Naive B cell (primary cell): ENCODE data around the gene FASTK. TPM values are rescaled to one million over a fixed set of nuclear protein-coding genes. Genes with fewer than 3 reads are reported as not detected.

Source experiments
- ATAC-seq, 2 donors: fragments of 150-1000 bp; cut with Tn5 transposase; 2 replicates each; pipeline ENCODE4 v1.10.0; 2021; ENCODE audit warnings: low read depth in 2 of 2, mild to moderate bottlenecking in 2 of 2, moderate library complexity in 2 of 2
- DNase-seq: peaks from one replicate; pipeline ENCODE4 v3.0.0; 2022
- H3K27ac Mint-ChIP-seq, 6 donors: one replicate each; pipeline ENCODE4 v1.8.0; 2020 to 2022; ENCODE audit warnings: mild to moderate bottlenecking in 6 of 6, mixed read lengths in 6 of 6, moderate library complexity in 5 of 6, inconsistent platforms in 2 of 6
- H3K27me3 Mint-ChIP-seq, 3 donors: one replicate each; pipeline ENCODE4 v1.8.0; 2021 to 2022; ENCODE audit warnings: mixed read lengths in 3 of 3, mild to moderate bottlenecking in 1 of 3
- H3K36me3 Mint-ChIP-seq, 2 donors: one replicate each; pipeline ENCODE4 v1.8.0; 2020 to 2022; ENCODE audit warnings: mixed read lengths in 2 of 2, inconsistent platforms in 1 of 2, mild to moderate bottlenecking in 1 of 2
- H3K4me1 Mint-ChIP-seq, 3 donors: one replicate each; pipeline ENCODE4 v1.8.0; 2020 to 2022; ENCODE audit warnings: mixed read lengths in 3 of 3, inconsistent platforms in 1 of 3, mild to moderate bottlenecking in 1 of 3, moderate library complexity in 1 of 3
- H3K4me3 Mint-ChIP-seq, 8 donors: one replicate each; pipeline ENCODE4 v1.8.0; 2020 to 2022; ENCODE audit warnings: mild to moderate bottlenecking in 8 of 8, mixed read lengths in 8 of 8, moderate library complexity in 8 of 8, inconsistent platforms in 2 of 8
- H3K9me3 Mint-ChIP-seq, 7 donors: one replicate each; pipeline ENCODE4 v1.8.0; 2020 to 2022; ENCODE audit warnings: mixed read lengths in 7 of 7, mild to moderate bottlenecking in 5 of 7, inconsistent platforms in 2 of 7, moderate library complexity in 1 of 7
- polyA plus RNA-seq, 6 donors: library from polyadenylated mRNA; unstranded; fragments of 300-500 nt; fragmentation: Illumina TruSeq; gene quantifications; one replicate each; pipeline ENCODE4 v1.2.3, GENCODE V29; 2021; ENCODE audit warnings: low read depth in 6 of 6

The FASTK gene
- polyA plus RNA-seq, 6 donors from 2014 or later = 31.6 to 52.0 (median 38.1) TPM

DNA sequence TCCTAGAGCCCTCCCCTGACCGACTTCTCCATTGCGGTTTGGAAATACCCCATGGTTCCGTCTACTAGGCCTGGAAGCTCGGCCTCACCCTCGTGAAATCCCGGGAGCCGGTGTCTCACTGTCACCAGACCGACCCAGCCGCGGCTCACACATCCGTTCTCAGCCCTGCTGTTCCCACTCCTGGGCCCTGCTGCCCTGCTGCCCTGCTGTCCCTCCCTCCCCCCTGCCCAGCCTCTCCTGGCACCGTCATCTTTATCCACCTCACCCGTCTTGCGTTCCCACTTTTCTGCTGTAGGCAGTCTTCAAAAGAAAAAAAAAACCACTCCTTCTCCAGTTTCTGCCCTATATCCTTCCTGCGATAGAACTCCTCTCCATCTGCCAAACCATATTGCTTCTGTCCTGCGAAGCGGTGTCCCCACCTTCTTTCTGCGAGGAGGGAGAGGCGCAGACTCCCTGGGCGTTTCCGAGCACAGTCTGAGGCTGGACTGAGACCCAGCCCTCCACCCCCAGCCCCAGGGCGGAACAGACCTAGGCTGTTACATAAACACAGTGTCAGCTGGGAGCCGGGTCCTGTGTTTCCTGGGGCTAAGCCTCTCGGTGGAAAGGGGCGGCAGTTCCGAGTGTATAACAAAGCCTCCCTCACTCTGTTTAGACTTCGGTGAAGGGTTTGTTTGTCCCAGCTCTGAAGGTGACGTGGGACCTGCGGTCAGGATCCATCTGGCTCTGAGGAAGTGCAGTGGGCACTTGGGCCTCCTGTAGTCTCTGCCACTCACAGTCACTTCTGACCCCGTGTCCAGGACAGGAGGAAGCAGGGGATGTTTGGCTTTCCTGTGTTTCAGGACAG is 8.5 kb upstream of the FASTK start:
- ATAC-seq (peak; percentile 22 to 31), DNase-seq (no peak)
- H3K9me3 Mint-ChIP-seq = peaks cover 0 to 2% (median 0%) of the 10 kb centered on the region in 7 donors

GRCh38 chr7:151088019-151088855 is 7.6 kb upstream of the FASTK start:
- peak overlapping the region; percentile 16 to 87 (median 70) for H3K4me3 Mint-ChIP-seq
- ATAC-seq (no peak), DNase-seq (no peak)
- peaks cover 28 to 33% (median 31%) of the 10 kb centered on the region in 3 donors for H3K4me1 Mint-ChIP-seq
- peaks cover 0 to 6% of the 10 kb centered on the region in 2 donors for H3K36me3 Mint-ChIP-seq
- peaks cover 0 to 2% (median 0%) of the 10 kb centered on the region in 7 donors for H3K9me3 Mint-ChIP-seq
- H3K27ac Mint-ChIP-seq = peak overlapping the region in 4 of 6 donors; percentile 38 to 94 (median 74)
- peaks cover 36 to 64% (median 44%) of the 10 kb centered on the region in 3 donors for H3K27me3 Mint-ChIP-seq

More for the DNA sequence above, 8.5 kb upstream of the FASTK start:
- peak overlapping the region; percentile 52 to 83 (median 70) for H3K4me3 Mint-ChIP-seq
- peaks cover 36 to 64% (median 44%) of the 10 kb centered on the region in 3 donors for H3K27me3 Mint-ChIP-seq
- peaks cover 28 to 33% (median 31%) of the 10 kb centered on the region in 3 donors for H3K4me1 Mint-ChIP-seq
- peak overlapping the region; percentile 38 to 94 (median 70) for H3K27ac Mint-ChIP-seq
- peaks cover 0 to 6% of the 10 kb centered on the region in 2 donors for H3K36me3 Mint-ChIP-seq

DNA sequence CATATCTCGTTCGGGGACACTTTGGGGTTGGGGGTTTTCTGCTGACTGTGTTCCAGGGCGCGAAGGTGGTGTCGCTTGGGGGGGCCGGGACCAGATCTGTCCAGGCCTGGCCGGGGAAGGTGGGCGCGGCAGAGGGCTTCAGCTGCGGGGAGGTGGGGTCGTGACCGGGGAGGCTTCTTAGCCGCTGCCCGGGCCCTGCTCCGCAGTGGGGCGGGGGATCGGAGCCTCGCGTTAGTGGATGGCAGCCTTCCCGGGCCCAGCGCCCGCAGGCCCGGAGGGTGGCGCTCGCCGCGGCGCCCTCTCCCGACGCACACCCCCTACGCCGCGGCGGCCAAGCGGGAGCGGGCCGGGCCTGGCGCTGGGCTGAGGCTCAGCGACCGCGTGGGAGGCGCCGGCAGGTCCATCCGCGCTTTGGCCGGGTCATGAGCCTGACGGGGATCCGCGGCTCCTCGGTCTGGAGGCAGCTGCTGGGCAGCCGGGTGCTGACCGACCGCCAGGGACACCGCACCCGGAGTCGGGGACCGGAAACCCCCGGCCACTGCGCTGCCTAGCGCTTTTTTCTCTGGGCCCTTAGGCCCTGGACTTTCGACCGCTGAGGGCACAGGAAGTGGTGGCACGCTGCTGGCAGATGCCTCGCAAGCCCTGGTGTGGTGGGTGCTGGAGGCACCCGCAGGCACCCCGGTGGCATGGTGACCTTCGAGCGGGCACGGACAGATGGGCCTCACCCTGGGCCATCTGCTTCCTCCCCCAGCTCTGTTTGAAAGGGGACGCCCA is 6.8 kb upstream of the FASTK start:
- Mint-ChIP-seq H3K36me3 (peaks cover 0 to 6% of the 10 kb centered on the region in 2 donors), H3K9me3 (peaks cover 0 to 2% (median 0%) of the 10 kb centered on the region in 7 donors), H3K4me1 (peaks cover 35 to 38% (median 38%) of the 10 kb centered on the region in 3 donors), H3K27ac (peak overlapping the region; percentile 9 to 89 (median 78)), H3K27me3 (peaks cover 36 to 57% (median 44%) of the 10 kb centered on the region in 3 donors), H3K4me3 (peak overlapping the region; percentile 80 to 93 (median 87))
- ATAC-seq (peak; percentile 9 to 12), DNase-seq (peak; percentile 29)

DNA sequence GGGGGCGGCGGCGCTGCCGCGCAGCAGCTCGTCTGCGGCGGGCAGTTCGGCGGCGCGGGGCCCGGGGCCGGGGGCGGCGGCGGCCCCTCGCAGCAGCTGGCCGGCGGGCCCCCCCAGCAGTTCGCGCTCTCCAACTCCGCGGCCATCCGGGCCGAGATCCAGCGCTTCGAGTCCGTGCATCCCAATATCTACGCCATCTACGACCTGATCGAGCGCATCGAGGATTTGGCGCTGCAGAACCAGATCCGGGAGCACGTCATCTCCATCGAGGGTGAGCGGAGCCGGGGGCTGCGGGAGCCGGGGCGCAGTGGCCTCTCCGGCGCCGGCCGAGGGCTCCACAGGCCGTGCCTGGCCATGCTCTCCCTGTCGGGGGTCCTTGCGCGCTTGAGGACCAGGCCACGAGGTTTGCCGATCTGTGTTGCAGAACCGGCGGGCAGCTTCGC is 6.2 kb upstream of the FASTK start:
- Mint-ChIP-seq H3K27me3 (peaks cover 34 to 51% (median 44%) of the 10 kb centered on the region in 3 donors), H3K4me3 (peak overlapping the region; percentile 79 to 93 (median 87)), H3K27ac (peak overlapping the region; percentile 9 to 90 (median 80)), H3K9me3 (peaks cover 0 to 2% (median 0%) of the 10 kb centered on the region in 7 donors), H3K36me3 (peaks cover 0 to 6% of the 10 kb centered on the region in 2 donors), H3K4me1 (peaks cover 35 to 41% (median 38%) of the 10 kb centered on the region in 3 donors)
- DNase-seq = no peak
- ATAC-seq = no peak

DNA sequence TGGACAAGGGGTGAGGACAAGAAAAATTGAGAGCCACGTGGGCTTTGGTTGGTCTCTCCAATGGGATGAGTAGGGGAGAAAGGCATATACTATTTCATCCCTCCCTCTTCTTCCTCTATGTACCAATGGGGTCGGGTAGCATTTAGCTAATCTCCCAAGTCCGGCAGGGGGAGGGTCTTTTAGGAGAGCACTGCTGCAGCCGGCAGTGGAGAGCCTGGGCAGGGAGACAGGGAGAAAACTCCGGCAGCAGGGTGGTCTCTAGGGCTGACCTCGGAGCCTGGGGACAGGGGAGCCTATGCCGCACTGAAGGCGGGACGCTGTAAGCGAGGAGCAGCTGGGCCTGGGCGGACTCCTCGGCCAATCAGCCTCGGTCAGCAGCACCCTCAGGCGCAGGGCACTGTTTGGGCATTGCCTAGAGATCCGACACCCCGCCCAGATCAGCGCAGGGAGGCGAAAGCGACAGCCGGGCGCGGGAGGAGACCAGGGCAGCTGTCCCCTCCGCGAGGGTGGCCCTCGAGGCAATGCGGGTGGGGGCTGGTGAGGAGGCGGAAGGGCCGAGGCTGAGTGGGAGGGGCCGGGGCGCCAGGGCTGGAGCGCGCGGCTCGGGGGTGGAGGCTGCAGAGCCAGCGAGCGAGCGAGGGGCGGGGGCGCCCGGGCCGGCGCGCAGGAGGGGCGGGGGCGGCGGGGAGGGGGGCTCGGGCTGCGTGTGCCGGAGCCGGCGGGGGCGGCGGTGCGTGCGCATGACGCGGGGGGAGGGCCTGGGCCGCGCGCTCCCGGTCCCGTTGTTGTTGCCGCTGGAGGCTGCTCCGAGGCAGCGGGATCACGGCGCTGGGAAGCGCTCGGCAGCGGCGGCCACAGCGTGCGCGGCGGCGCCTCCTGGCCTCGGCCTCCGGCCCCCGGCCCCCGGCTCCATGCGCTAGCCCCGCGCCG is 5.3 kb upstream of the FASTK start, which contains the start of gene AGAP3:
Gene AGAP3 (plus strand): TSS at position 785 of the 930 bp plus-strand sequence. CDS start 267 bp downstream, outside the sequence.
- ATAC-seq (no peak), DNase-seq (no peak)
- Mint-ChIP-seq H3K9me3 (peaks cover 0 to 2% (median 0%) of the 10 kb centered on the region in 7 donors), H3K27ac (peak within 1 kb of the TSS; percentile 90 to 99 (median 96)), H3K36me3 (peaks cover 0 to 6% of the 10 kb centered on the region in 2 donors), H3K4me1 (peaks cover 35 to 44% (median 38%) of the 10 kb centered on the region in 3 donors), H3K4me3 (peak within 1 kb of the TSS; percentile 86 to 95 (median 92)), H3K27me3 (peaks cover 29 to 42% (median 36%) of the 10 kb centered on the region in 3 donors)

- peak overlapping the region; percentile 27 to 99 (median 96) for H3K27ac Mint-ChIP-seq
- peaks cover 0 to 2% (median 0%) of the 10 kb centered on the region in 7 donors for H3K9me3 Mint-ChIP-seq
- ATAC-seq = no peak
- peak overlapping the region; percentile 84 to 95 (median 91) for H3K4me3 Mint-ChIP-seq
- H3K36me3 Mint-ChIP-seq = peaks cover 0 to 6% of the 10 kb centered on the region in 2 donors
- H3K27me3 Mint-ChIP-seq = peaks cover 29 to 37% (median 36%) of the 10 kb centered on the region in 3 donors
- no peak for DNase-seq
- H3K4me1 Mint-ChIP-seq = peaks cover 35 to 44% (median 38%) of the 10 kb centered on the region in 3 donors
Measured at GRCh38 chr7:151085329-151085690, 4.7 kb upstream of the FASTK start.

DNA sequence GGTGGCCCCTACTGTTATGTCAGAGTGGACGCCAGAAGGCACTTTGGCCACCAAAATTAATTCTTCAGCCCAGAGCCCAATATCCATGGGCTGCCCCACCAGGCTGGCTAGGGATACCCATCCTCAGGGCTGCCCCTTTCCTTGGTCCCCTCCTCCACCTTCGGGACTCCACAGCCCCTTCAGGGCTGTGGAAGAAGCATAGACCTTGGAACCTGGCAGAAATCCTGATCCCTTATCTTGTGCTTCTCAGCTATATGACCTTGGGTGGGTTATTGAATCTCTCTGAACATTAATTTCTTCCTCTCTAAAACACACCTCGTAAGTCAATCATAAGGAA is 3.2 kb upstream of the FASTK start:
- Mint-ChIP-seq H3K4me3 (peak overlapping the region; percentile 77 to 97 (median 92)), H3K4me1 (peaks cover 41 to 43% (median 43%) of the 10 kb centered on the region in 3 donors), H3K27me3 (peaks cover 18 to 22% (median 22%) of the 10 kb centered on the region in 3 donors), H3K27ac (peak overlapping the region; percentile 94 to 99 (median 96)), H3K36me3 (peaks cover 0 to 6% of the 10 kb centered on the region in 2 donors), H3K9me3 (peaks cover 0 to 2% (median 0%) of the 10 kb centered on the region in 7 donors)
- ATAC-seq = no peak
- peak; percentile 47 for DNase-seq

DNA sequence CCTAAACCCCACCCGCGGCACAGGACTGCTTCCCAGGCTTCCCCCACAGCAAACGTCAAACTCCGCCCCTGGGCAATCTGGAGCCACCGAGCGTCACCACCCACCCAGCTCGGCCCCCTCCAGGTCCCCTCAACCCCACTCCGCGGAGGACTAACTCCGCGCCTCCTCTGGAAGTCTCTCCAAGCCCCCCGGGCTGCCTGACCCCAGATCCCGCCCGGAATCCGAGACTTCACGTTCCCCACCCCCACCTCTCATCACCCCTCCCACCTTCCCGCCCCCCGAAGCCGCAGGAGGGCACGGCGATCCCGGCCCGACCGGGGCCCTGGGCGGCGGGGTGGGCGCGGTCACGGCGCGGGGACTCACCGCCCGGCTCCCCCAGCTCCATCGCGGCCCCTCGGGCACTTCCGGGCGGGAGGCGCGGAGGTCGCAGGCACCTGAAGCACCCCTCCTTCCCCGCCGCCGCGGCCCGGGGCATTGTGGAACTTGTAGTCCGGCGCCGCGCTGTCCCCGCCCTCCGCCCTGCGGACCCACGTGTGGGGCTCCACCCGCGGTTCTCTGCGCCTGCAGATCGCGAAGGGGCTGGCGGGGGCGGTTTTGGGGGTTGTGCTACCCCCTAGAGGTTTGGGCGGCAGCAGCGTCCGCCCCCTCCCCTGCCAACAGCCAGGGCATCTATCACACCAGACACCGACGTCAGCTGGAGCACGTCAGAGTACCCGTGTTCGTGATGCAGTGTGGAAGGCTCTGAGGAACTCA is 2.6 kb upstream of the FASTK start, which contains the start of gene TMUB1:
Gene TMUB1 (minus strand): TSS at position 423 of the 753 bp plus-strand sequence. CDS start 930 bp downstream, outside the sequence.
- Mint-ChIP-seq H3K4me3 (peak within 1 kb of the TSS; percentile 85 to 97 (median 94)), H3K36me3 (peaks cover 0 to 6% of the 10 kb centered on the region in 2 donors), H3K4me1 (peaks cover 39 to 46% (median 44%) of the 10 kb centered on the region in 3 donors), H3K9me3 (peaks cover 0 to 2% (median 0%) of the 10 kb centered on the region in 7 donors), H3K27me3 (peaks cover 16 to 21% (median 19%) of the 10 kb centered on the region in 3 donors), H3K27ac (peak within 1 kb of the TSS; percentile 97 to 99 (median 98))
- peak; percentile 64 to 66 for ATAC-seq
- DNase-seq = peak; percentile 86

GRCh38 chr7:151082141-151083070 is 1.8 kb upstream of the FASTK start:
- H3K4me3 Mint-ChIP-seq = peak overlapping the region; percentile 85 to 97 (median 94)
- peaks cover 36 to 51% (median 45%) of the 10 kb centered on the region in 3 donors for H3K4me1 Mint-ChIP-seq
- peak overlapping the region; percentile 97 to 99 (median 98) for H3K27ac Mint-ChIP-seq
- H3K27me3 Mint-ChIP-seq = peaks cover 13 to 21% (median 19%) of the 10 kb centered on the region in 3 donors
- H3K9me3 Mint-ChIP-seq = peaks cover 0 to 2% (median 0%) of the 10 kb centered on the region in 7 donors
- peaks cover 0 to 6% of the 10 kb centered on the region in 2 donors for H3K36me3 Mint-ChIP-seq
- no peak for ATAC-seq
- no peak for DNase-seq
